GM12878 (cell line): Measurements from ENCODE around the gene NSMCE1.

Experiments
- BHLHE40 ChIP-seq, 2 experiments: fragments of 450-650 bp in 1 of 2; IDR thresholded peaks; 2 replicates each; pipeline ENCODE4 v1.6.1; 2011 to 2017; ENCODE audit warnings: low read depth in 2 of 2, borderline replicate concordance in 1 of 2, improper control_type of control experiment in 1 of 2, low read length in 1 of 2, mild to moderate bottlenecking in 1 of 2
- CEBPB ChIP-seq, 2 experiments: fragments of 150-350 bp in 1 of 2; IDR thresholded peaks; 2 replicates each; pipeline ENCODE4 v1.6.1; 2012 to 2014; ENCODE audit warnings: low read depth in 2 of 2, low read length in 2 of 2, borderline replicate concordance in 1 of 2, inconsistent platforms in 1 of 2
- FOS ChIP-seq: IDR thresholded peaks from 3 replicates; pipeline ENCODE4 v1.6.1; 2011; ENCODE audit warnings: borderline replicate concordance; ENCODE audit not compliant: insufficient read length; ENCODE audit errors: extremely low read depth
- JUND ChIP-seq: IDR thresholded peaks from 2 replicates; pipeline ENCODE4 v1.6.1; 2012; ENCODE audit warnings: low read depth, mild to moderate bottlenecking, low read length, improper control_type of control experiment, moderate library complexity
- MTA3 ChIP-seq: IDR thresholded peaks from 2 replicates; pipeline ENCODE4 v1.6.1; 2012; ENCODE audit warnings: low read length, inconsistent platforms, borderline replicate concordance
- POLR2A ChIP-seq: IDR thresholded peaks from 2 replicates; pipeline ENCODE4 v1.6.1; 2011; ENCODE audit warnings: low read depth, mild to moderate bottlenecking, low read length
- RAD21 ChIP-seq: IDR thresholded peaks from 2 replicates; pipeline ENCODE4 v1.6.1; 2011; ENCODE audit warnings: mild to moderate bottlenecking, low read depth, low read length, moderate library complexity; ENCODE audit not compliant: insufficient read depth
- TAF1 ChIP-seq: IDR thresholded peaks from 2 replicates; pipeline ENCODE4 v1.6.1; 2011; ENCODE audit warnings: mild to moderate bottlenecking, low read depth, low read length, borderline replicate concordance
- ZBTB11 ChIP-seq: fragments of 450-650 bp; formaldehyde crosslinking; IDR thresholded peaks from 2 replicates; pipeline ENCODE4 v1.5.0; 2022; ENCODE audit warnings: mild to moderate bottlenecking, missing genetic modification characterization
- TF ChIP-seq, protein P1 (sequence below): IDR thresholded peaks from 2 replicates; pipeline ENCODE4 v1.6.1; 2011; ENCODE audit warnings: low read depth, mild to moderate bottlenecking, low read length, moderate library complexity, borderline replicate concordance; ENCODE audit errors: extremely low read depth
- TF ChIP-seq, protein P2 (sequence below), 3 experiments: IDR thresholded peaks in 2 of 3; conservative IDR thresholded peaks in 1 of 3; 2 replicates each; pipeline ENCODE4 v1.5.1; 2011; ENCODE audit warnings: low read depth in 3 of 3, low read length in 3 of 3, mild to moderate bottlenecking in 3 of 3, control low read depth in 2 of 3, moderate library complexity in 2 of 3, inconsistent platforms in 1 of 3, mixed read lengths in 1 of 3; ENCODE audit not compliant: control insufficient read depth in 2 of 3, insufficient read depth in 1 of 3; ENCODE audit errors: extremely low read depth in 1 of 3

DNA sequence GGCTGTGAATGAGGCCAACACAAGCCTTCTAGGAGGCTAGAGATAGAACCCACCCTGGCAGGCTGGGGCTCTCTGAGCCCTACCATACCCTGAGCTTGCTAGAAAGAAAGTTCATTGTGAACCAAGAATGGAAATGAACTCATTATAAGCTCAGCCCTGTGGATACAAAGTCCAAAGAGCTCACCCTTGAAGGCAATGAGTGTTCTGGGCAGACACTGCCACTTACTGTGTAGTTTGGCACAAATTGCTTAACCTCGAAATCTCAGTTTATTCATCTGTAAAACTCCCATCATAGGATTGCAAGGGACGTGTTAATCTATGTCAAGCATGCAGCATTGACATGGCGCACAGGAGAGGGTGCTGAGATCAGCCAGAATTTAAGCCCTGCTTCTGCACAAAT, 59.8 kb downstream of the NSMCE1 start:
- TF ChIP-seq, protein P1, sequence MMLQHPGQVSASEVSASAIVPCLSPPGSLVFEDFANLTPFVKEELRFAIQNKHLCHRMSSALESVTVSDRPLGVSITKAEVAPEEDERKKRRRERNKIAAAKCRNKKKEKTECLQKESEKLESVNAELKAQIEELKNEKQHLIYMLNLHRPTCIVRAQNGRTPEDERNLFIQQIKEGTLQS, result no peak
- TF ChIP-seq POLR2A (no peak), MTA3 (no peak), ZBTB11 (no peak), RAD21 (no peak), FOS (no peak), CEBPB (IDR thresholded peaks at IDR 0.05; ENCODE audit: borderline replicate concordance in 1 of 2, low read depth in 2 of 2, low read length in 2 of 2) (no peak), TAF1 (no peak), JUND (no peak), BHLHE40 (IDR thresholded peaks at IDR 0.05; ENCODE audit: borderline replicate concordance in 1 of 2, low read depth in 2 of 2, low read length in 1 of 2) (no peak)
- TF ChIP-seq, protein P2, sequence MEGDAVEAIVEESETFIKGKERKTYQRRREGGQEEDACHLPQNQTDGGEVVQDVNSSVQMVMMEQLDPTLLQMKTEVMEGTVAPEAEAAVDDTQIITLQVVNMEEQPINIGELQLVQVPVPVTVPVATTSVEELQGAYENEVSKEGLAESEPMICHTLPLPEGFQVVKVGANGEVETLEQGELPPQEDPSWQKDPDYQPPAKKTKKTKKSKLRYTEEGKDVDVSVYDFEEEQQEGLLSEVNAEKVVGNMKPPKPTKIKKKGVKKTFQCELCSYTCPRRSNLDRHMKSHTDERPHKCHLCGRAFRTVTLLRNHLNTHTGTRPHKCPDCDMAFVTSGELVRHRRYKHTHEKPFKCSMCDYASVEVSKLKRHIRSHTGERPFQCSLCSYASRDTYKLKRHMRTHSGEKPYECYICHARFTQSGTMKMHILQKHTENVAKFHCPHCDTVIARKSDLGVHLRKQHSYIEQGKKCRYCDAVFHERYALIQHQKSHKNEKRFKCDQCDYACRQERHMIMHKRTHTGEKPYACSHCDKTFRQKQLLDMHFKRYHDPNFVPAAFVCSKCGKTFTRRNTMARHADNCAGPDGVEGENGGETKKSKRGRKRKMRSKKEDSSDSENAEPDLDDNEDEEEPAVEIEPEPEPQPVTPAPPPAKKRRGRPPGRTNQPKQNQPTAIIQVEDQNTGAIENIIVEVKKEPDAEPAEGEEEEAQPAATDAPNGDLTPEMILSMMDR (IDR thresholded peaks at IDR 0.05 in 2 of 3, conservative IDR thresholded peaks at IDR 0.05 in 1 of 3; ENCODE audit: control insufficient read depth in 2 of 3, extremely low read depth in 1 of 3, insufficient read depth in 1 of 3, low read depth in 3 of 3, low read length in 3 of 3), result no peak
